PC-3 (cell line): ENCODE measurements around the gene GFOD1. TPM values are rescaled to one million over a fixed set of nuclear protein-coding genes. Genes with fewer than 3 reads are reported as not detected.

Source experiments
- ATAC-seq: fragments of 200-7000 bp; cut with Tn5 transposase; 2 replicates; pipeline ENCODE4 v1.9.1; 2020; ENCODE audit warnings: mild to moderate bottlenecking, moderate library complexity
- BruUV-seq: library from RNA; stranded (reverse); fragments of 400-500 nt; replicated peaks from 2 replicates; lab custom pipeline; 2021; lab: Mats Ljungman, UMichigan
- CTCF ChIA-PET: fragments of 300-600 bp; sonication (Branson Sonifier 250); formaldehyde crosslinking; loops from one replicate; lab custom pipeline; 2022; ENCODE audit warnings: antibody characterized with exemption; lab: Charles Lee
- POLR2A ChIA-PET: fragments of 300-600 bp; sonication (Branson Sonifier 250); formaldehyde crosslinking; loops from one replicate; lab custom pipeline; 2022; ENCODE audit warnings: antibody characterized with exemption; ENCODE audit not compliant: unreplicated experiment; lab: Charles Lee
- DNase-seq: peaks from one replicate; pipeline ENCODE4 v3.0.0-alpha.2; 2015
- H2AFZ ChIP-seq: fragments of 300-600 bp; sonication (generic); 2 replicates; pipeline ENCODE4 v1.6.0; 2016; ENCODE audit warnings: antibody characterized with exemption, low read length
- H3F3A ChIP-seq: fragments of 300-600 bp; sonication (generic); one replicate; pipeline ENCODE4 v1.6.0; 2017; ENCODE audit warnings: antibody characterized with exemption, low read length, control low read depth, mild to moderate bottlenecking; ENCODE audit not compliant: unreplicated experiment
- H3K27ac ChIP-seq: fragments of 300-600 bp; sonication (generic); 2 replicates; pipeline ENCODE4 v1.5.1; 2016; ENCODE audit warnings: mild to moderate bottlenecking, low read length
- H3K27me3 ChIP-seq: fragments of 300-600 bp; sonication (generic); 2 replicates; pipeline ENCODE4 v1.6.1; 2016; ENCODE audit warnings: low read length, mixed read lengths
- H3K36me3 ChIP-seq: fragments of 300-600 bp; sonication (generic); 2 replicates; pipeline ENCODE4 v1.6.1; 2016; ENCODE audit warnings: low read depth, mixed run types, low read length, mixed read lengths
- H3K4me1 ChIP-seq: fragments of 300-600 bp; sonication (generic); 2 replicates; pipeline ENCODE4 v1.5.1; 2016; ENCODE audit warnings: low read length; ENCODE audit not compliant: insufficient read depth
- H3K4me2 ChIP-seq: fragments of 300-600 bp; sonication (generic); 2 replicates; pipeline ENCODE4 v1.6.0; 2016; ENCODE audit warnings: low read length
- H3K4me3 ChIP-seq: fragments of 300-600 bp; sonication (generic); 2 replicates; pipeline ENCODE4 v1.5.1; 2016; ENCODE audit warnings: mild to moderate bottlenecking, low read length, mixed read lengths
- H3K79me2 ChIP-seq: fragments of 300-600 bp; sonication (generic); 2 replicates; pipeline ENCODE4 v1.6.1; 2017; ENCODE audit warnings: low read length, mixed read lengths
- H3K9ac ChIP-seq: fragments of 300-600 bp; sonication (generic); 2 replicates; pipeline ENCODE4 v1.6.0; 2016; ENCODE audit warnings: mild to moderate bottlenecking, low read length
- H3K9me2 ChIP-seq: fragments of 300-600 bp; sonication (generic); replicated peaks from 2 replicates; pipeline ENCODE4 v1.6.1; 2016; ENCODE audit warnings: mixed run types, low read length, mixed read lengths
- H3K9me3 ChIP-seq: fragments of 300-600 bp; sonication (generic); 2 replicates; pipeline ENCODE4 v1.6.1; 2016; ENCODE audit warnings: low read length, mixed read lengths
- H4K20me1 ChIP-seq: fragments of 300-600 bp; sonication (generic); 2 replicates; pipeline ENCODE4 v1.6.1; 2016; ENCODE audit warnings: low read length, mixed read lengths
- EZH2 ChIP-seq: fragments of 300-600 bp; sonication (generic); IDR thresholded peaks from one replicate; pipeline ENCODE4 v1.6.1; 2017; ENCODE audit warnings: antibody characterized with exemption, mild to moderate bottlenecking, low read length; ENCODE audit not compliant: unreplicated experiment
- EZH2phosphoT487 ChIP-seq: fragments of 300-600 bp; sonication (generic); IDR thresholded peaks from 2 replicates; pipeline ENCODE4 v1.6.1; 2018; ENCODE audit warnings: mild to moderate bottlenecking, antibody characterized with exemption, low read length, borderline replicate concordance
- intact Hi-C: fragments of 100-400 bp; cut with micrococcal nuclease; formaldehyde crosslinking; loops from 2 replicates; pipeline ENCODE4 v1.9.0; 2023
- total RNA-seq: library from RNA; depleted of rRNA; stranded (reverse); fragments of >200 nt; gene quantifications from 2 replicates; pipeline ENCODE4 v1.2.3, GENCODE V29; 2014
- TF ChIP-seq, protein P1 (sequence below): fragments of 300-600 bp; sonication (generic); conservative IDR thresholded peaks from 2 replicates; pipeline ENCODE4 v1.5.1; 2017; ENCODE audit warnings: antibody characterized with exemption, low read depth, mild to moderate bottlenecking, low read length

Gene GFOD1
- total RNA-seq, 1 experiment from 2014 or later = 16.0 TPM

- Histone ChIP-seq H3K36me3 (no peaks in the 10 kb centered on the region), H3K4me1 (peaks cover 30% of the 10 kb centered on the region), H3K9ac (no peak overlapping the region), H3K9me2 (no peaks in the 10 kb centered on the region), H3K4me3 (no peak overlapping the region), H3F3A (peaks cover 7% of the 10 kb centered on the region), H3K27me3 (no peaks in the 10 kb centered on the region), H3K9me3 (no peaks in the 10 kb centered on the region), H3K4me2 (no peak overlapping the region), H3K27ac (no peak overlapping the region), H2AFZ (no peak overlapping the region), H3K79me2 (peaks cover 18% of the 10 kb centered on the region), H4K20me1 (no peaks in the 10 kb centered on the region)
- intact Hi-C loops = no loop called here
- POLR2A ChIA-PET = no interaction called here
- DNase-seq = no peak
- no TSS peak for BruUV-seq
- no peak for TF ChIP-seq EZH2phosphoT487
- TF ChIP-seq, protein P1, sequence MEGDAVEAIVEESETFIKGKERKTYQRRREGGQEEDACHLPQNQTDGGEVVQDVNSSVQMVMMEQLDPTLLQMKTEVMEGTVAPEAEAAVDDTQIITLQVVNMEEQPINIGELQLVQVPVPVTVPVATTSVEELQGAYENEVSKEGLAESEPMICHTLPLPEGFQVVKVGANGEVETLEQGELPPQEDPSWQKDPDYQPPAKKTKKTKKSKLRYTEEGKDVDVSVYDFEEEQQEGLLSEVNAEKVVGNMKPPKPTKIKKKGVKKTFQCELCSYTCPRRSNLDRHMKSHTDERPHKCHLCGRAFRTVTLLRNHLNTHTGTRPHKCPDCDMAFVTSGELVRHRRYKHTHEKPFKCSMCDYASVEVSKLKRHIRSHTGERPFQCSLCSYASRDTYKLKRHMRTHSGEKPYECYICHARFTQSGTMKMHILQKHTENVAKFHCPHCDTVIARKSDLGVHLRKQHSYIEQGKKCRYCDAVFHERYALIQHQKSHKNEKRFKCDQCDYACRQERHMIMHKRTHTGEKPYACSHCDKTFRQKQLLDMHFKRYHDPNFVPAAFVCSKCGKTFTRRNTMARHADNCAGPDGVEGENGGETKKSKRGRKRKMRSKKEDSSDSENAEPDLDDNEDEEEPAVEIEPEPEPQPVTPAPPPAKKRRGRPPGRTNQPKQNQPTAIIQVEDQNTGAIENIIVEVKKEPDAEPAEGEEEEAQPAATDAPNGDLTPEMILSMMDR = no peak
- no peak for TF ChIP-seq EZH2
- no peak for ATAC-seq
- CTCF ChIA-PET = no interaction called here
These were observed 36.1 kb downstream of the GFOD1 start for GRCh38 chr6:13451181-13451895.

DNA sequence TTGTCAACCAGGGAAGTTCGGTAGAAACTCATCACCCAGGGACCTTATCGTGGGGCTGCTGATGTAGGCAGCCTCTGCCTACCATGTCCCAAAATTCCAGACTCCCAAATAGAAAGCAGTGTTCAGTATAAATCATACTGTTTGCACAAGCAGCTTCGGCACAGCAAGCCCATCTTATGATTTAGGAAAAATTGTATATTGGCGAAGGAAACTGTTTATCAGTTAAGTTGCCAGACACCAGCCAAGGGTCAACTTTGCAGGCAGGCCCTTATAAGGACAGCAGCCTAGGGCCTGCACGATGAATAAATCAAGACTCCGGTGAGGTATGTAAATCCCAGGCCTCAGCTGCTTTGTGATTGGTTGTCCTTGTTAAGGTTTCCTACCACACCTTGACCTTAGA is 36.8 kb downstream of the GFOD1 start:
- intact Hi-C loops = no loop called here
- no peaks in the 10 kb centered on the region for H3K9me3 ChIP-seq
- DNase-seq (no peak), ATAC-seq (no peak)
- H4K20me1 ChIP-seq = no peaks in the 10 kb centered on the region
- H3K27me3 ChIP-seq = no peaks in the 10 kb centered on the region
- no peak overlapping the region for H3K4me3 ChIP-seq
- no peak overlapping the region for H2AFZ ChIP-seq
- POLR2A ChIA-PET = no interaction called here
- H3K4me2 ChIP-seq = no peak overlapping the region
- peaks cover 30% of the 10 kb centered on the region for H3K4me1 ChIP-seq
- no peaks in the 10 kb centered on the region for H3K36me3 ChIP-seq
- H3K79me2 ChIP-seq = peaks cover 13% of the 10 kb centered on the region
- no peak for TF ChIP-seq EZH2
- TF ChIP-seq, protein P1 = no peak
- no peak overlapping the region for H3K9ac ChIP-seq
- no peak overlapping the region for H3K27ac ChIP-seq
- CTCF ChIA-PET = no interaction called here
- H3F3A ChIP-seq = peaks cover 7% of the 10 kb centered on the region
- H3K9me2 ChIP-seq = no peaks in the 10 kb centered on the region
- BruUV-seq = no TSS peak

- Histone ChIP-seq H3F3A (peaks cover 1% of the 10 kb centered on the region), H3K27me3 (no peaks in the 10 kb centered on the region), H3K27ac (no peak overlapping the region), H3K9me3 (no peaks in the 10 kb centered on the region), H3K79me2 (peaks cover 14% of the 10 kb centered on the region; the same call in 1 of the 2 replicates), H2AFZ (no peak overlapping the region), H4K20me1 (no peaks in the 10 kb centered on the region), H3K4me1 (peaks cover 8% of the 10 kb centered on the region), H3K4me2 (no peak overlapping the region), H3K9ac (no peak overlapping the region), H3K4me3 (no peak overlapping the region), H3K36me3 (no peaks in the 10 kb centered on the region), H3K9me2 (no peaks in the 10 kb centered on the region)
- intact Hi-C loops = no loop called here
- no peak for TF ChIP-seq EZH2
- TF ChIP-seq EZH2phosphoT487 = no peak
- TF ChIP-seq, protein P1 = no peak
- ChIA-PET POLR2A (no interaction called here), CTCF (no interaction called here)
- DNase-seq (no peak), ATAC-seq (no peak)
- no TSS peak for BruUV-seq
These were observed 39.3 kb downstream of the GFOD1 start for GRCh38 chr6:13447949-13448724.
